Measurements from ENCODE around the gene PLA2G5. TPM values are rescaled to one million over a fixed set of nuclear protein-coding genes. Genes with fewer than 3 reads are reported as not detected.

PLA2G5 gene
- total and polyA plus RNA-seq, 2 of the 13 experiments (the other 11 are each of a cell fraction or from before 2014, with no cell fraction given), result not detected

- Histone ChIP-seq H3K36me3 (replicated peaks in 1 of 2; ENCODE audit: control insufficient read depth in 1 of 2, insufficient read depth in 2 of 2, low read length in 2 of 2) (no peaks in the 10 kb centered on the region), H3K27ac (ENCODE audit: extremely low read length, insufficient read depth, low read length) (no peak overlapping the region), H3K4me1 (ENCODE audit: insufficient read depth, low read length) (no peaks in the 10 kb centered on the region), H3K4me2 (ENCODE audit: low read depth, low read length) (no peak overlapping the region), H3K9me3 (ENCODE audit: low read length) (no peaks in the 10 kb centered on the region), H3K9ac (ENCODE audit: insufficient read depth, low read depth, low read length) (no peak overlapping the region), H3K79me2 (ENCODE audit: insufficient read depth, low read length) (no peaks in the 10 kb centered on the region), H3K27me3 (ENCODE audit: control insufficient read depth in 1 of 2, insufficient read depth in 2 of 2, low read length in 2 of 2) (peaks cover 0 to 26% of the 10 kb centered on the region in 2 experiments; a peak in 4 of 5 replicates), H4K20me1 (ENCODE audit: insufficient read depth, low read length) (no peaks in the 10 kb centered on the region), H2AFZ (ENCODE audit: low read length) (no peak overlapping the region), H3K4me3 (replicated peaks in 1 of 3; ENCODE audit: insufficient read depth in 1 of 3, low read depth in 2 of 3, low read length in 3 of 3) (no peak overlapping the region)
- no peak for FAIRE-seq
- 11% methylated on average over 5 of the region's 5 CpGs for WGBS (ENCODE audit: low lambda C conversion rate)
- in situ Hi-C loops (cut with HindIII; ENCODE audit: extremely low pct_ligation_motif_present, low pct_unique_long_range_greater_than_20kb), result no loop called here
- DNase-seq (ENCODE audit: low spot score), result no peak
- ATAC-seq, result no peak
- ChIA-PET POLR2A (no interaction called here), CTCF (ENCODE audit: low intra/inter-chr PET ratio, low total read pairs) (no interaction called here)
- TF ChIP-seq ARID4A (CRISPR knock-in tag; IDR thresholded peaks at IDR 0.05; ENCODE audit: borderline replicate concordance) (no peak), PAF1 (CRISPR knock-in tag; IDR thresholded peaks at IDR 0.05) (no peak), AHDC1 (CRISPR knock-in tag; IDR thresholded peaks at IDR 0.05; ENCODE audit: borderline replicate concordance) (no peak), ZNF598 (CRISPR knock-in tag; IDR thresholded peaks at IDR 0.05; ENCODE audit: borderline replicate concordance) (no peak), TIGD3 (CRISPR knock-in tag; IDR thresholded peaks at IDR 0.05; ENCODE audit: borderline replicate concordance) (no peak), HOXA9 (CRISPR knock-in tag; IDR thresholded peaks at IDR 0.05; ENCODE audit: borderline replicate concordance) (no peak), ZNF510 (CRISPR knock-in tag; IDR thresholded peaks at IDR 0.05; ENCODE audit: low read depth) (no peak)
- intact Hi-C loops (cut with micrococcal nuclease; ENCODE audit: unreplicated experiment), result no loop called here
- BruUV-seq (replicated peaks), result no TSS peak
Measured at GRCh38 chr1:20035114-20035513, 34.9 kb upstream of the PLA2G5 start.
